Mesenchymal stem cell (in vitro differentiated cells and primary cell): ENCODE results near the gene TREML1.
A peak's percentile ranks its signal among the peaks of the same experiment; 100 is the strongest.

Experiments
- DNase-seq: peaks from one replicate; pipeline ENCODE4 v3.0.0-alpha.2; 2013
- H2AFZ ChIP-seq: one replicate; pipeline ENCODE4 v1.6.1; 2013; ENCODE audit warnings: low read depth, mild to moderate bottlenecking, control low read depth, inconsistent platforms, low read length, moderate library complexity
- H2AK5ac ChIP-seq: 2 replicates; pipeline ENCODE4 v1.6.1; 2013; ENCODE audit warnings: low read length, moderate library complexity, mild to moderate bottlenecking, inconsistent platforms; ENCODE audit not compliant: severe bottlenecking
- H2BK120ac ChIP-seq: one replicate; pipeline ENCODE4 v1.6.1; 2013; ENCODE audit warnings: low read depth, mild to moderate bottlenecking, inconsistent platforms, low read length, moderate library complexity
- H2BK12ac ChIP-seq, 2 experiments: one replicate each; pipeline ENCODE4 v1.6.1; 2013; ENCODE audit warnings: inconsistent platforms in 2 of 2, low read length in 2 of 2, mild to moderate bottlenecking in 2 of 2, moderate library complexity in 2 of 2, control low read depth in 1 of 2
- H2BK15ac ChIP-seq: one replicate; pipeline ENCODE4 v1.6.1; 2013; ENCODE audit warnings: mild to moderate bottlenecking, low read depth, inconsistent platforms; ENCODE audit not compliant: poor library complexity, severe bottlenecking
- H2BK5ac ChIP-seq: 2 replicates; pipeline ENCODE4 v1.6.1; 2013; ENCODE audit warnings: low read depth, mild to moderate bottlenecking, low read length, control low read depth, inconsistent platforms; ENCODE audit not compliant: poor library complexity, severe bottlenecking
- H3K14ac ChIP-seq, 2 experiments: one replicate each; pipeline ENCODE4 v1.6.1; 2013; ENCODE audit warnings: inconsistent platforms in 2 of 2, low read length in 2 of 2, control low read depth in 1 of 2, mild to moderate bottlenecking in 1 of 2, moderate library complexity in 1 of 2
- H3K18ac ChIP-seq, 2 experiments: one replicate each; pipeline ENCODE4 v1.6.1; 2013; ENCODE audit warnings: inconsistent platforms in 2 of 2, low read length in 2 of 2, control low read depth in 1 of 2, low read depth in 1 of 2, mild to moderate bottlenecking in 1 of 2
- H3K23ac ChIP-seq, 2 experiments: one replicate each; pipeline ENCODE4 v1.6.1; 2013; ENCODE audit warnings: inconsistent platforms in 2 of 2, low read length in 2 of 2, mild to moderate bottlenecking in 2 of 2, moderate library complexity in 2 of 2, control low read depth in 1 of 2
- H3K27ac ChIP-seq: 2 replicates; pipeline ENCODE4 v1.5.1; 2013; ENCODE audit warnings: mild to moderate bottlenecking, moderate library complexity, low read length, control low read depth, inconsistent platforms; ENCODE audit not compliant: poor library complexity, severe bottlenecking
- H3K27me3 ChIP-seq, 2 experiments: 2 replicates each; pipeline versions ENCODE4 v1.6.1 to v1.7.0; 2013; ENCODE audit warnings: low read length in 2 of 2, mild to moderate bottlenecking in 2 of 2, moderate library complexity in 2 of 2, control low read depth in 1 of 2, inconsistent platforms in 1 of 2; ENCODE audit not compliant: control insufficient read depth in 1 of 2, insufficient read depth in 1 of 2
- H3K36me3 ChIP-seq, 2 experiments: 2 replicates each; pipeline versions ENCODE4 v1.6.1 to v1.7.0; 2013; ENCODE audit warnings: low read length in 2 of 2, control low read depth in 1 of 2, inconsistent platforms in 1 of 2, low read depth in 1 of 2, mild to moderate bottlenecking in 1 of 2; ENCODE audit not compliant: insufficient read depth in 2 of 2, control insufficient read depth in 1 of 2
- H3K4ac ChIP-seq, 2 experiments: one replicate each; pipeline ENCODE4 v1.6.1; 2013; ENCODE audit warnings: inconsistent platforms in 2 of 2, low read length in 2 of 2, mild to moderate bottlenecking in 2 of 2, moderate library complexity in 2 of 2, control low read depth in 1 of 2, low read depth in 1 of 2
- H3K4me1 ChIP-seq: 2 replicates; pipeline ENCODE4 v1.6.1; 2013; ENCODE audit warnings: low read depth, low read length, control low read depth; ENCODE audit not compliant: control insufficient read depth, insufficient read depth
- H3K4me2 ChIP-seq: 2 replicates; pipeline ENCODE4 v1.6.1; 2013; ENCODE audit warnings: low read length, mild to moderate bottlenecking, inconsistent platforms; ENCODE audit not compliant: poor library complexity, severe bottlenecking
- H3K4me3 ChIP-seq, 2 experiments: 2 replicates each; pipeline versions ENCODE4 v1.5.1 to v1.7.0; 2013; ENCODE audit warnings: low read length in 2 of 2, mild to moderate bottlenecking in 2 of 2, control low read depth in 1 of 2, low read depth in 1 of 2; ENCODE audit not compliant: insufficient read depth in 1 of 2
- H3K79me1 ChIP-seq: replicated peaks from 2 replicates; pipeline ENCODE4 v1.6.1; 2013; ENCODE audit warnings: mild to moderate bottlenecking, control low read depth, low read length, inconsistent platforms; ENCODE audit not compliant: poor library complexity, severe bottlenecking
- H3K9ac ChIP-seq: 2 replicates; pipeline ENCODE4 v1.7.0; 2013; ENCODE audit warnings: mild to moderate bottlenecking, low read length, moderate library complexity
- H3K9me3 ChIP-seq: 2 replicates; pipeline ENCODE4 v1.7.0; 2013; ENCODE audit warnings: mild to moderate bottlenecking, low read length; ENCODE audit not compliant: control insufficient read depth
- H4K8ac ChIP-seq: one replicate; pipeline ENCODE4 v1.6.1; 2013; ENCODE audit warnings: inconsistent platforms, mild to moderate bottlenecking, low read length, moderate library complexity
- H4K91ac ChIP-seq: one replicate; pipeline ENCODE4 v1.6.1; 2013; ENCODE audit warnings: mild to moderate bottlenecking, low read length, inconsistent platforms
- WGBS: methylation state at CpG from one replicate; pipeline ENCODE4 v1.1.7; 2013; ENCODE audit warnings: mixed read lengths; 5-methylcytosine and 5-hydroxymethylcytosine counted together

TREML1 gene

GRCh38 chr6:41171908-41172307 is 17.8 kb upstream of the TREML1 start:
- no peak overlapping the region for H4K91ac ChIP-seq
- no peak overlapping the region for H2AK5ac ChIP-seq
- H4K8ac ChIP-seq = no peak overlapping the region
- no peak overlapping the region for H3K14ac ChIP-seq
- no peak overlapping the region for H3K4me3 ChIP-seq
- H2BK120ac ChIP-seq = no peak overlapping the region
- no peak for DNase-seq
- no peak overlapping the region for H3K4me2 ChIP-seq
- peaks cover 11 to 17% of the 10 kb centered on the region in 2 experiments for H3K27me3 ChIP-seq
- no peaks in the 10 kb centered on the region for H3K79me1 ChIP-seq
- H3K27ac ChIP-seq = no peak overlapping the region
- H3K9ac ChIP-seq = no peak overlapping the region
- H3K9me3 ChIP-seq = no peaks in the 10 kb centered on the region
- no peak overlapping the region for H3K4ac ChIP-seq
- no peak overlapping the region for H3K18ac ChIP-seq
- no peak overlapping the region for H2BK15ac ChIP-seq
- H2BK12ac ChIP-seq = no peak overlapping the region
- H3K36me3 ChIP-seq = no peaks in the 10 kb centered on the region
- no peak overlapping the region for H2AFZ ChIP-seq
- no CpG with 5 or more reads among the region's 3 CpGs for WGBS
- no peak overlapping the region for H3K23ac ChIP-seq
- no peak overlapping the region for H2BK5ac ChIP-seq
- no peaks in the 10 kb centered on the region for H3K4me1 ChIP-seq

GRCh38 chr6:41170547-41171160 is 16.5 kb upstream of the TREML1 start:
- Histone ChIP-seq H3K4me3 (no peak overlapping the region), H2AK5ac (no peak overlapping the region), H3K4ac (no peak overlapping the region), H2BK15ac (no peak overlapping the region), H4K91ac (no peak overlapping the region), H3K18ac (no peak overlapping the region), H3K4me2 (no peak overlapping the region), H3K9me3 (no peaks in the 10 kb centered on the region), H3K27ac (no peak overlapping the region), H2BK12ac (no peak overlapping the region), H4K8ac (no peak overlapping the region), H3K4me1 (no peaks in the 10 kb centered on the region), H2BK5ac (no peak overlapping the region), H2AFZ (no peak overlapping the region), H3K36me3 (no peaks in the 10 kb centered on the region), H3K27me3 (peaks cover 0 to 6% of the 10 kb centered on the region in 2 experiments), H3K23ac (no peak overlapping the region), H3K79me1 (no peaks in the 10 kb centered on the region), H3K9ac (no peak overlapping the region), H3K14ac (no peak overlapping the region), H2BK120ac (no peak overlapping the region)
- no peak for DNase-seq
- 67% methylated on average over 4 of the region's 4 CpGs for WGBS

GRCh38 chr6:41167173-41167963 is 13.2 kb upstream of the TREML1 start:
- H3K27me3 ChIP-seq = peaks cover 10% of the 10 kb centered on the region in 2 experiments
- no peak overlapping the region for H3K14ac ChIP-seq
- no peak overlapping the region for H2AK5ac ChIP-seq
- no peak overlapping the region for H2BK15ac ChIP-seq
- no peaks in the 10 kb centered on the region for H3K36me3 ChIP-seq
- no peaks in the 10 kb centered on the region for H3K79me1 ChIP-seq
- H2BK12ac ChIP-seq = no peak overlapping the region
- no peak overlapping the region for H4K91ac ChIP-seq
- H2AFZ ChIP-seq = no peak overlapping the region
- no peaks in the 10 kb centered on the region for H3K4me1 ChIP-seq
- H4K8ac ChIP-seq = no peak overlapping the region
- H3K9me3 ChIP-seq = no peaks in the 10 kb centered on the region
- no peak overlapping the region for H3K9ac ChIP-seq
- H3K18ac ChIP-seq = no peak overlapping the region
- no peak overlapping the region for H2BK120ac ChIP-seq
- peak; percentile 35 for DNase-seq
- H3K4ac ChIP-seq = no peak overlapping the region
- H3K23ac ChIP-seq = no peak overlapping the region
- H3K4me3 ChIP-seq = no peak overlapping the region
- H3K27ac ChIP-seq = no peak overlapping the region
- no peak overlapping the region for H2BK5ac ChIP-seq
- H3K4me2 ChIP-seq = no peak overlapping the region
- WGBS = 82% methylated on average over 4 of the region's 5 CpGs

GRCh38 chr6:41164551-41165120 is 10.5 kb upstream of the TREML1 start:
- Histone ChIP-seq H3K4ac (no peak overlapping the region), H3K27me3 (peaks cover 14 to 18% of the 10 kb centered on the region in 2 experiments), H3K9me3 (no peaks in the 10 kb centered on the region), H3K4me2 (no peak overlapping the region), H2BK12ac (no peak overlapping the region), H2BK15ac (no peak overlapping the region), H3K27ac (no peak overlapping the region), H3K79me1 (no peaks in the 10 kb centered on the region), H3K4me1 (peaks cover 2% of the 10 kb centered on the region), H2BK120ac (no peak overlapping the region), H2AFZ (no peak overlapping the region), H3K14ac (no peak overlapping the region), H3K23ac (no peak overlapping the region), H3K18ac (no peak overlapping the region), H3K36me3 (no peaks in the 10 kb centered on the region), H3K9ac (no peak overlapping the region), H2BK5ac (no peak overlapping the region), H4K91ac (no peak overlapping the region), H2AK5ac (no peak overlapping the region), H4K8ac (no peak overlapping the region), H3K4me3 (no peak overlapping the region)
- no peak for DNase-seq
- WGBS = 91% methylated on average over 1 of the region's 4 CpGs
